Renal cortex interstitium (tissue), 11 donors: ENCODE measurements around the gene STIL. TPM values are rescaled to one million over a fixed set of nuclear protein-coding genes. Genes with fewer than 3 reads are reported as not detected.

ENCODE experiments used
- DNase-seq, 11 donors: peaks; one replicate each; pipeline ENCODE4 v3.0.0-alpha.2; 2013; ENCODE audit warnings: low read depth in 9 of 11, low spot score in 4 of 11; ENCODE audit errors: extremely low read depth in 1 of 11
- polyA plus RNA-seq, 3 donors: library from polyadenylated mRNA; unstranded; fragments of 120-200 nt; gene quantifications; one replicate each; pipeline ENCODE4 v1.2.1, GENCODE V29; 2013; ENCODE audit not compliant: insufficient read length in 3 of 3

Gene STIL
- polyA plus RNA-seq, 3 donors, result 9.8 to 10.5 (median 10.0) TPM

GRCh38 chr1:47244339-47244862, 69.5 kb downstream of the STIL start:
- no peak for DNase-seq

- no peak for DNase-seq
These were observed 70.0 kb downstream of the STIL start for GRCh38 chr1:47243910-47244309.

- DNase-seq, result no peak
These were observed 72.5 kb downstream of the STIL start for GRCh38 chr1:47241114-47242113.

GRCh38 chr1:47238935-47239592, 74.9 kb downstream of the STIL start:
- no peak for DNase-seq

GRCh38 chr1:47235806-47236205, 78.1 kb downstream of the STIL start:
- no peak for DNase-seq

GRCh38 chr1:47235241-47235681, 78.7 kb downstream of the STIL start:
- DNase-seq, result no peak

- DNase-seq, result no peak
These were observed 80.8 kb downstream of the STIL start for GRCh38 chr1:47233186-47233585.

GRCh38 chr1:47232187-47232874, 81.6 kb downstream of the STIL start, which contains the start of gene TAL1:
Gene TAL1 (minus strand): TSS chr1:47232225. CDS start chr1:47225888, 6,337 bp downstream.
- DNase-seq, result no peak

GRCh38 chr1:47231301-47232186, 82.4 kb downstream of the STIL start:
- no peak for DNase-seq

GRCh38 chr1:47230692-47231300, 83.2 kb downstream of the STIL start:
- no peak for DNase-seq

GRCh38 chr1:47229886-47230691, 83.9 kb downstream of the STIL start:
- no peak for DNase-seq

GRCh38 chr1:47229031-47229885, 84.7 kb downstream of the STIL start:
- no peak for DNase-seq

GRCh38 chr1:47228644-47229030, 85.3 kb downstream of the STIL start:
- DNase-seq, result no peak

- no peak for DNase-seq
These were observed 86.4 kb downstream of the STIL start for GRCh38 chr1:47227341-47228232.

- no peak for DNase-seq
These were observed 87.1 kb downstream of the STIL start for GRCh38 chr1:47226839-47227215.
